Peyer's patch (tissue), 4 donors: ENCODE measurements around the gene TMEM59L. TPM values are rescaled to one million over a fixed set of nuclear protein-coding genes. Genes with fewer than 3 reads are reported as not detected.

Experiments
- DNase-seq, 3 donors: peaks; one replicate each; pipeline ENCODE4 v3.0.0-alpha.2; 2017 to 2019
- H3K27ac ChIP-seq, 4 donors: fragments of 200-600 bp; sonication (generic); one replicate each; pipeline ENCODE4 v1.5.1; 2016 to 2019
- H3K27me3 ChIP-seq, 2 donors: fragments of 200-600 bp; sonication (generic); one replicate each; pipeline ENCODE4 v1.5.1; 2019
- H3K36me3 ChIP-seq, 3 donors: fragments of 200-600 bp; sonication (generic); one replicate each; pipeline ENCODE4 v1.5.1; 2016 to 2019
- H3K4me1 ChIP-seq, 4 donors: fragments of 200-600 bp; sonication (generic); one replicate each; pipeline ENCODE4 v1.5.1; 2016 to 2019
- H3K4me3 ChIP-seq, 4 donors: fragments of 200-600 bp; sonication (generic); 1 replicate in 3 of 4; 2 replicates in 1 of 4; pipeline ENCODE4 v1.5.1; 2016 to 2019; ENCODE audit warnings: mild to moderate bottlenecking in 1 of 4
- H3K9me3 ChIP-seq, 4 donors: fragments of 200-600 bp; sonication (generic); one replicate each; pipeline ENCODE4 v1.5.1; 2016 to 2019; ENCODE audit warnings: mild to moderate bottlenecking in 1 of 4
- POLR2A ChIP-seq, 2 donors: fragments of 450-650 bp; IDR thresholded peaks; one replicate each; pipeline ENCODE4 v1.5.1; 2017; ENCODE audit warnings: antibody characterized with exemption in 2 of 2, mild to moderate bottlenecking in 2 of 2, moderate library complexity in 2 of 2
- small RNA-seq, 2 donors: library from RNA; depleted of rRNA; stranded (forward); fragments of <200 nt; gene quantifications; one replicate each; pipeline ENCODE3, GENCODE V24; 2016
- total RNA-seq, 4 donors: library from RNA; depleted of rRNA; stranded (reverse); fragments of >200 nt; gene quantifications; one replicate each; pipeline ENCODE4 v1.1.0, GENCODE V29; 2016
- TF ChIP-seq, protein P1 (sequence below), 6 experiments: fragments of 450-650 bp in 4 of 6; fragments of 200-600 bp in 2 of 6; sonication (generic) in 1 of 6; IDR thresholded peaks; one replicate each; pipeline ENCODE4 v1.5.1; 2017 to 2019; ENCODE audit warnings: antibody characterized with exemption in 6 of 6, mild to moderate bottlenecking in 3 of 6, moderate library complexity in 1 of 6

The TMEM59L gene
- total RNA-seq, 4 donors from 2014 or later = 0.70 to 2.0 (median 1.7) TPM; not detected in 1

DNA sequence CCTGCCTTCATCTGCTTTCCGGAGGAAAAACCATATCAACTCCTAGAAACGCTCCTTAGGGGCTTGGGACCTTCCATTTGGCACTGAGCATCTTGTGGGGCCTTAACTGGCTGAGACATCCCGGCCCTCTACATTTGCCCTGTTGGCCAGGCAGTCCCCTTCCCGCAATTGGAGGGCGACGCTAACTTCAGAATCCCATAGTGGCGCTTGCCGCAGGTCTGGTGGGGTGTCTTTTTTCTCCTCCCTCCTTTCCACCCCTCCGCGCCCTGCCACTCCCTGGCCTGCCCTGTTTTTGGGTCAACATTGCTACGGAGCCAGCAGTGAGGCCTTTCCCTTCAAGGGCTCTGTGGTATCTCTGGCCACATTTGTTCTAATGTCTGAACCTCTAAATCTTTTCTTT is 57.2 kb downstream of the TMEM59L start:
- Histone ChIP-seq H3K36me3 (peaks cover 0 to 25% (median 0%) of the 10 kb centered on the region in 3 donors), H3K27ac (no peak overlapping the region), H3K27me3 (no peaks in the 10 kb centered on the region), H3K4me1 (no peaks in the 10 kb centered on the region), H3K9me3 (no peaks in the 10 kb centered on the region), H3K4me3 (no peak overlapping the region)
- no peak for DNase-seq
- TF ChIP-seq, protein P1, sequence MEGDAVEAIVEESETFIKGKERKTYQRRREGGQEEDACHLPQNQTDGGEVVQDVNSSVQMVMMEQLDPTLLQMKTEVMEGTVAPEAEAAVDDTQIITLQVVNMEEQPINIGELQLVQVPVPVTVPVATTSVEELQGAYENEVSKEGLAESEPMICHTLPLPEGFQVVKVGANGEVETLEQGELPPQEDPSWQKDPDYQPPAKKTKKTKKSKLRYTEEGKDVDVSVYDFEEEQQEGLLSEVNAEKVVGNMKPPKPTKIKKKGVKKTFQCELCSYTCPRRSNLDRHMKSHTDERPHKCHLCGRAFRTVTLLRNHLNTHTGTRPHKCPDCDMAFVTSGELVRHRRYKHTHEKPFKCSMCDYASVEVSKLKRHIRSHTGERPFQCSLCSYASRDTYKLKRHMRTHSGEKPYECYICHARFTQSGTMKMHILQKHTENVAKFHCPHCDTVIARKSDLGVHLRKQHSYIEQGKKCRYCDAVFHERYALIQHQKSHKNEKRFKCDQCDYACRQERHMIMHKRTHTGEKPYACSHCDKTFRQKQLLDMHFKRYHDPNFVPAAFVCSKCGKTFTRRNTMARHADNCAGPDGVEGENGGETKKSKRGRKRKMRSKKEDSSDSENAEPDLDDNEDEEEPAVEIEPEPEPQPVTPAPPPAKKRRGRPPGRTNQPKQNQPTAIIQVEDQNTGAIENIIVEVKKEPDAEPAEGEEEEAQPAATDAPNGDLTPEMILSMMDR (IDR thresholded peaks at IDR 0.05) = no peak
- TF ChIP-seq POLR2A (IDR thresholded peaks at IDR 0.05) = no peak

DNA sequence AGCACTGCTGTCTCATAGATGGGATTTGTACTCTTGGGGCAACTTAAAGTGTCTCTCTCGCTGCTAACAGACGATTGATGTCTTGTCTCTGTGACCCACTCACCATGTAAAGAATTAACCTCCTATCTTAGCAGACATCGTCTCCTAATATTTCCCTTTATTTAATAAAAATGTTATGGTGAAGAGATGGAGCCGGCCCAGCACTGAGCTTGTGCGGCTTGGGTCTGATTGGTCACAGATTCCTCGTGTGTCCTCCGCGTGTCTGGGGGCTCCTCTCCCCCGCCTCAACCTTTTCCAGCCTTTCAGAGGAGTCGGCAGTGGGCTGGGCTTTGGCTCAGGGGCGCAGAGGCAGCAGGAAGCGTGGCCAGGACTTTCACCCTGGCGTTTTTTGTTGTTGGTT is 57.6 kb downstream of the TMEM59L start:
- Histone ChIP-seq H3K27ac (no peak overlapping the region), H3K9me3 (no peaks in the 10 kb centered on the region), H3K4me3 (no peak overlapping the region), H3K27me3 (no peaks in the 10 kb centered on the region), H3K36me3 (peaks cover 0 to 25% (median 0%) of the 10 kb centered on the region in 3 donors), H3K4me1 (no peaks in the 10 kb centered on the region)
- TF ChIP-seq, protein P1 (IDR thresholded peaks at IDR 0.05) = no peak
- no peak for TF ChIP-seq POLR2A (IDR thresholded peaks at IDR 0.05)
- DNase-seq = no peak

Small RNA genes lying within 50 kb of the gene (small RNA-seq; reads per million reads assigned to genes)
- 0 reads per million in 2 donors for gene RN7SL155P

Other genes starting within 250 kb of the TMEM59L start
- 10 to 100 TPM in 1 of 4 donors, 1 to 10 TPM in 3; 6.8 to 11.6 (median 9.0) TPM for gene GDF15, start 226.7 kb upstream of the TMEM59L start, total RNA-seq
- 1 to 10 TPM; 2.5 to 4.2 (median 3.6) TPM for gene LRRC25, start 215.2 kb upstream of the TMEM59L start, total RNA-seq
- gene SSBP4, start 193.5 kb upstream of the TMEM59L start, total RNA-seq = 10 to 100 TPM; 34.0 to 85.8 (median 39.9) TPM
- 10 to 100 TPM in 3 of 4 donors, 1 to 10 TPM in 1; 5.3 to 26.4 (median 14.0) TPM for gene ISYNA1, start 174.7 kb upstream of the TMEM59L start, total RNA-seq
- 10 to 100 TPM; 18.9 to 49.5 (median 34.2) TPM for gene ELL, start 90.8 kb upstream of the TMEM59L start, total RNA-seq
- 100 to 1,000 TPM; 231 to 333 (median 264) TPM for gene FKBP8, start 69.3 kb upstream of the TMEM59L start, total RNA-seq
- gene KXD1, start 55.0 kb upstream of the TMEM59L start, total RNA-seq = 100 to 1,000 TPM in 3 of 4 donors, 10 to 100 TPM in 1; 82.0 to 226 (median 142) TPM
- 100 to 1,000 TPM; 222 to 609 (median 308) TPM for gene UBA52, start 41.0 kb upstream of the TMEM59L start, total RNA-seq
- gene REX1BD, start 24.1 kb upstream of the TMEM59L start, total RNA-seq = 10 to 100 TPM; 68.1 to 76.3 (median 72.2) TPM
- 10 to 100 TPM in 3 of 4 donors, 1 to 10 TPM in 1; 4.0 to 28.9 (median 23.3) TPM for gene CRLF1, start 6.1 kb upstream of the TMEM59L start, total RNA-seq
- gene KLHL26, start 24.2 kb downstream of the TMEM59L start, total RNA-seq = 10 to 100 TPM in 2 of 4 donors, 1 to 10 TPM in 2; 9.9 to 16.0 (median 10.9) TPM
- 10 to 100 TPM in 2 of 4 donors, 1 to 10 TPM in 2; 5.1 to 21.5 (median 9.4) TPM for gene CRTC1, start 70.8 kb downstream of the TMEM59L start, total RNA-seq
- gene COMP, start 178.4 kb downstream of the TMEM59L start, total RNA-seq = under 1 TPM in 1 of 4 donors, not detected in 3; 0.40 TPM
- 100 to 1,000 TPM in 3 of 4 donors, 10 to 100 TPM in 1; 63.9 to 157 (median 127) TPM for gene UPF1, start 219.1 kb downstream of the TMEM59L start, total RNA-seq